ENCODE measurements around the gene KRTAP3-3.
"Not testable (repeated sequence)": the region's sequence is repeated elsewhere in the genome, so short reads cannot be mapped to it uniquely, and the experiment has no call there.

The KRTAP3-3 gene

GRCh38 chr17:40993839-40994238 is at the start of gene KRTAP3-3:
Gene KRTAP3-3, minus strand, starts transcription at chr17:40994164. Its CDS starts 67 bp downstream, at chr17:40994097.
- no peak for DNase-seq (ENCODE audit: low read depth in 2 of 2)

- no peak for DNase-seq (ENCODE audit: low read depth in 2 of 2)
These were observed 49.0 kb upstream of the KRTAP3-3 start for GRCh38 chr17:41042953-41043352.

GRCh38 chr17:41040783-41041571 is 47.0 kb upstream of the KRTAP3-3 start, which contains the start of gene KRTAP1-1:
Gene KRTAP1-1, minus strand, starts transcription at chr17:41041450. Its CDS starts 53 bp downstream, at chr17:41041397.
- DNase-seq (ENCODE audit: low read depth in 2 of 2), result not testable (repeated sequence)

GRCh38 chr17:41037853-41038350 is 43.9 kb upstream of the KRTAP3-3 start:
- DNase-seq (ENCODE audit: low read depth in 2 of 2), result no peak

DNA sequence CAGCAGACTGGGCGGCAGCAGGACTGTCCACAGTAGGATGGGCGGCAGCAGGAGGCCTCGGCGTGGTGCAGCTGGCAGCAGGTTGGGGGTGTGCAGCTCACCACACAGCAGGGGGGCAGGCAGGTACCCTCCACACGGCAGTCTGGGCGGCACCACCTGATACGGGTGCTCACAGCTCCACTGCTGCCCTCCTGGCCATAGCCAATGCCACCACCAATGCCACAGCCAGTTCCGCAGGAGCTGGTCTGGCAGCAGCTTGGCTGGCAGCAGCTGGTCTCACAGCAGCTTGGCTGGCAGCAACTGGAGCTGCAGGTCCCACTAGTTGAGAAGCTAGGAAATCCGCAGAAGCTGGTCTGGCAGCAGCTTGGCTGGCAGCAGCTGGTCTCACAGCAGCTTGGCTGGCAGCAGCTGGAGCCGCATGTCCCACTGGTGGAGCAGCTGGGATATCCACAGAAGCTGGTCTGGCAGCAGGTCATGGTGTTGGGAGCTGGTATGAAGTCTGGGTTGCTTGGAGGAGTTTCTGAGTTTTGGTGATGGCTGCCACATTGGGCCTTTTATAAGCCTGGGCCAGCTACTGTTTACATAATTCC is 40.5 kb upstream of the KRTAP3-3 start, which contains the start of gene KRTAP1-3:
Gene KRTAP1-3, minus strand, starts transcription at position 529 of the 590 bp plus-strand sequence. Its CDS starts 53 bp downstream, at position 476.
- DNase-seq (ENCODE audit: low read depth in 2 of 2), result not testable (repeated sequence)

DNA sequence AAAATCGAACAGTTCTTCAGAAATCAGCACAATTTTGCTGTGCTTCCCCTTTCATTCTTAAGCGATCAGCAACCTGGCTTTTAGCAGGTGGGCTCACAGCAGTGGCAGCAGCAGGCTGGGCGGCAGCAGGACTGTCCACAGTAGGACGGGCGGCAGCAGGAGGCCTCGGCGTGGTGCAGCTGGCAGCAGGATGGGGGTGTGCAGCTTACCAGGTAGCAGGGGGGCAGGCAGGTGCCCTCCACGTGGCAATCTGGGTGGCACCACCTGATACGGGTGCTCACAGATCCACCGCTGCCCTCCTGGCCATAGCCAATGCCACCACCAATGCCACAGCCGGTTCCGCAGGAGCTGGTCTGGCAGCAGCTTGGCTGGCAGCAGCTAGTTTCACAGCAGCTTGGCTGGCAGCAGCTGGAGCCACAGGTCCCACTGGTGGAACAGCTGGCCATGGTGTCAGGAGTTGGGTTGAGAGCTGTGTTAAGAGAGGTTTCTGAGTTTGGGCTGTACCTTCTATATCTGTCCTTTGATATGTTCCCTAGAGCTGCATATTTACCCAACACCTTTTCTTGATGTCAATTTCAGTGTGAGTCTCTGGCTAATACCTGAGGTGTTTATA is 35.8 kb upstream of the KRTAP3-3 start, which contains the start of gene KRTAP1-4:
Gene KRTAP1-4, minus strand, starts transcription at position 563 of the 613 bp plus-strand sequence. Its CDS starts 117 bp downstream, at position 446.
- no peak for DNase-seq (ENCODE audit: low read depth in 2 of 2)

- DNase-seq (ENCODE audit: low read depth in 2 of 2), result no peak
These were observed 32.9 kb upstream of the KRTAP3-3 start, which contains the start of gene KRTAP1-5 for GRCh38 chr17:41026715-41027471. Gene KRTAP1-5, minus strand, starts transcription at chr17:41027208. Its CDS starts 53 bp downstream, at chr17:41027155.

DNA sequence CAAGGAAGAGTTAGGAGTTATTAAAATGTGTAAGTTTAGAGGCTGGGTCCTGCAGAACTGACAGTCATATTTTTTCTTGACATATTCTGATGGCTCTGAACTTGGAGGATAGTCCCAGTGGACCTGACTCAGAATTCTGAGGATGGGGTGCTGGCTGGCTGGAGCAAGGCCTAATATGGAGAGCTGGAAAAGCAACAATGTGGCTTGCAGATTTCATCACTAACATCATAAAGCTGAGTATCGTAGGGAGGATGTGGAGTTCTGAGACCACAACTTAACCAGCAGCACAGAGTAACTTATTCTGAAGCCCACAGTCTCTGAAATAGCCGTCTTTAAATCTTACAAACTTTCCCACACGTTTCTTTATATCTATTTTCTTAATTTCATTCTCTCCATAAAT is 30.7 kb upstream of the KRTAP3-3 start:
- no peak for DNase-seq (ENCODE audit: low read depth in 2 of 2)

- no peak for DNase-seq (ENCODE audit: low read depth in 2 of 2)
These were observed 26.4 kb upstream of the KRTAP3-3 start for GRCh38 chr17:41020336-41020735.

GRCh38 chr17:41019415-41019814 is 25.5 kb upstream of the KRTAP3-3 start:
- no peak for DNase-seq (ENCODE audit: low read depth in 2 of 2)

DNA sequence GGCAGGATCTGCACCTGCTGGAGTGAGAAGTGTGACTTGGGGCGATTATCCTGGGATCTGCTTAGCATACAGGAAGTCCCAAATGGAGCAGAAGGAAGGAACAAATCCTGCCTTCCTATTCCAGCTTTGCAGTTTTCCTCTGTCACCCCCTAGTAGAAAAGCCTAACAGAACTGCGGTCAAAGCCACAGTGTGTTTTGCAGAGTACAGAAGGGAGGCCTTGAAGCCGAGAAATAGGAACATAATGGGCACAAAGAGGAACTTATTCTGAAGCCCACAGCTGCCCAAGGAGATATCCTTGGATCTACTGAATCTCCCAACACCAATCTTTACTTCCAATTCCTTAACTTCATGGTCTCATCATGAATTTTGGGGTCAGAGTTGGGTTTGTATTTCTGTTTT is 24.6 kb upstream of the KRTAP3-3 start:
- DNase-seq (ENCODE audit: low read depth in 2 of 2), result no peak

DNA sequence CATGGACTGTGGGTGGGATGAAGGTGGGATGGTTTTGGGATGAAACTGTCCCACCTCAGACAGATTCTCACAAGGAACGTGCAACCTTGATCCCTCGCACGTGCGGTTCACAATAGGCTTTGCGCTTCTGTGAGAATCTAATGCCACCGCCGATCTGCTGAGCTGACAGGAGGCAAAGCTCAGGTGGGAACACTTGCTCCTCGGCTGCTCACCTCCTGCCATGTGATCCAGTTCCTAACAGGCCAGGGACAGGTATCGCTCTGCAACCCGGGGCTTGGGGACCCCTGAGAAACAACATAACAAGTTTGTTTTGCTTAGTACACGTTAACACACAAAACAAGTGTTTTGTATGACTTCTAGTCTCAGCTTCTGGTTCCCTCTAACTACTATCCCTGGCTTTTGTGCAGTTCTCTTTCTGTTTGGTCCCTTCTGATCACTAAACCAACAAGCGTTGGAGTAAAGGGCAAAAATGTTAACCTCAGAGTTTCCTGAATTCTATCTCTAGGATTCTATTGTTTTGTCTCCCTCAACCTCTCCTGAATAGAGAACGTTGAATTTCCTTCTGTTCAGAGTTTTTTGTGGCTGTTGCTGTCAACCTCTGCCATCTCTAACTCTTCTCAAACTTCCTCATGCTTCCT is 22.7 kb upstream of the KRTAP3-3 start:
- no peak for DNase-seq (ENCODE audit: low read depth in 2 of 2)

GRCh38 chr17:41015454-41015853 is 21.5 kb upstream of the KRTAP3-3 start:
- DNase-seq (ENCODE audit: low read depth in 2 of 2), result no peak

- DNase-seq (ENCODE audit: low read depth in 2 of 2), result no peak
These were observed 19.6 kb upstream of the KRTAP3-3 start for GRCh38 chr17:41013606-41014005.

DNA sequence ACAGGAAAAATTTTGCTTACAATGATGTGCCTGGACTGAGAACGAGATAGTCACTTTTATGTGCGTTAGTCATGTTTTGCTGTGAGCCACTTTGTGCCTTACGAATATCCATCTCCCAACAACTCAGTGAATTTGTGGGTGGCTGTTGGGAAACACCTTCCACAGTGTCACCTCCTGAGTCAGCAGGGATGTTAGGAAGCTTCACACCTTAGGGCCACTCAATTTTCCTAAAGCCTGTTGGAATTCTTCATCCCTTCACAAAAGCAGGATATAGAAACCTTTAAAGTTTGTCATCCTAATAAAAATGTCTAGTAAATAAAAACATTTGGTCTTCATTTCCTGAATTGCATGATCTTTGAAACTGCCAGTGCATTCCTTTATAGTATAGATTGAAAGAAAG is 19.2 kb upstream of the KRTAP3-3 start:
- no peak for DNase-seq (ENCODE audit: low read depth in 2 of 2)

- DNase-seq (ENCODE audit: low read depth in 2 of 2), result no peak
These were observed 18.6 kb upstream of the KRTAP3-3 start for GRCh38 chr17:41012326-41013120.

DNA sequence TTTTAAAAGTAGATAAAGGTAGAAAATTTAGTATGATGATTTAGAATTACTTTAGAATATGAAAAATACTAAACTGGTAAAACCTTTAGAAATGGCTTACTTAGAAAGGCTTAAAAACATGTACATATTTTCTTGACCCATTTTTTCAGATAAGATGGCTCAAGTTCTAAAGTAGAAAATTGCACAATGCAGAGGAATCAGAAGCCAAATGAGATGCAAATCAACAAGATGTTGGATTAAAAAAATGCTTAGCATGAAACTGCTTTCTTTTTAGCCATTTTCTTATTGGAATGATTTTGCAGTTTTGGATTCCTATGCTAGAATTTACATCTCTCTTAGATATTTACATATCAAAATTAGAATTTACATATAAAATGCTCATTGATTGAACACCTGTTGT is 16.5 kb upstream of the KRTAP3-3 start:
- no peak for DNase-seq (ENCODE audit: low read depth in 2 of 2)

DNA sequence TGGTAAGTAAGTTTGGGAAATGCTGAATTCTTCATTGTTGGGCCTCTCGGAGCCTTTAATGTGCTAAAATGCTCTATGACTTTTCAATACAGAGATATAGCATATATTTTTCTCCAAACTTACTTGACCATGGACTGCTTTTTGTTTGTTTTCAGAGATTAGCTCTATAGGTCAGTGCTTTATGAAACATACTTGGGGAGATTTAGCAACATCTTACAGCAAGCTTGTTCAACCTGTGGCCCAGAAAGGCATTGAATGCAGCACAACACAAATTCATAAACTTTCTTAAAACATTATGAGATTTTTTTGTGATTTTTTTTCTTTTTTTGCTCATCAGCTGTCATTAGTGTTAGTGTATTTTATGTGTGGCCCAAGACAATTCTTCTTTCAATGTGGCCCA is 16.0 kb upstream of the KRTAP3-3 start:
- DNase-seq (ENCODE audit: low read depth in 2 of 2), result no peak

DNA sequence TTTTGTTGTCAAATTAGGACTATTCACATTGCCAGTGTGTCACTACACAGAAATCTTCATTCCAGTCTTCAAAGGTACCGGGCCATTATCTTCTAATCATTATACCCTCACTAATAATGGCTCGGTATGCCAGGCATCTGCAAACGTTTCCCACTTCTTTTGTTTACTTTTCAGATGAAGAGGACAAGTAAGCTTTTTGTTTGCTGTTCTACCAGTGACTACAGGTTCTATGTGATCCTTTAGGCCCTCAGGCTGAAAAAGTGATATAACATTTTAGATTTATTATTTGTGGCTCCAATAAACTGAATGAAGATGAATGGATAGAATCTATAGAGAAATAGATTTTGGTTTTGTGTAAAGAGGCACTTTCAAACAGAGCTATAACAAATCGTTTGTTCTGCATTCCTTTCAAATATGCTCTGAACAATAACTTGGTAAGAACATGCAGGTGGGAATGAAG is 15.4 kb upstream of the KRTAP3-3 start:
- DNase-seq (ENCODE audit: low read depth in 2 of 2), result no peak

DNA sequence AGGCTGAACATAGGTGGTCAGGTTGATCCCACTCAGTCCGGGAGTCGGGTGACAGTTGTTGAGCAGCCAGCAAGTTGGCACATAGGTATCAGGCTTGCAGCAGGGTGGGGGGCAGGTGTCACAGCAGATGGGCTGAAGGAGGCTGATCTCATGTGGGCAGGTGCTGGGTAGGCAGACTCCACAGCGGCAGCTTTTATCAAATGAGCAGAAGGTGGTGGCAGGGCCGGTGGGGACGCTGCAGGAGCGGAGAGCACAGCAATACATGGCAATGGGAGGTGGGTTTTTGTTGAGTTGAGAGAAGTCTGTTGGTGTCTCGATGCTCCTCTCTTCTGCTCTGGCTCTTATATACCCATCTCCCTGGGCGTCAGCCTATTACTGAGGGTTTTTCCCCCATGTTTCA is 14.8 kb upstream of the KRTAP3-3 start, which contains the start of gene KRTAP3-1:
Gene KRTAP3-1, minus strand, starts transcription at position 318 of the 400 bp plus-strand sequence. Its CDS starts 54 bp downstream, at position 264.
- no peak for DNase-seq (ENCODE audit: low read depth in 2 of 2)

All from stimulated activated CD4-positive, alpha-beta T cell treated with anti-CD3 and anti-CD28 coated beads, Interleukin-12 subunit alpha, Interleukin-12 subunit beta, amount 100 ng/mL, for 24 hours (primary cell).